ENCODE data around the gene SDK1. TPM values are rescaled to one million over a fixed set of nuclear protein-coding genes. Genes with fewer than 3 reads are reported as not detected.
"Not testable (repeated sequence)": the region's sequence is repeated elsewhere in the genome, so short reads cannot be mapped to it uniquely, and the experiment has no call there.

The SDK1 gene
- total RNA-seq, 1 experiment from 2014 or later = 1.7 TPM

GRCh38 chr7:4203626-4204512 is 902.8 kb downstream of the SDK1 start:
- DNase-seq (ENCODE audit: extremely low read depth, low read depth) = no peak

- DNase-seq (ENCODE audit: extremely low read depth, low read depth) = no peak
Observed at GRCh38 chr7:4204513-4205165, 903.6 kb downstream of the SDK1 start.

- no peak for DNase-seq (ENCODE audit: extremely low read depth, low read depth)
Observed at GRCh38 chr7:4205828-4206227, 904.8 kb downstream of the SDK1 start.

GRCh38 chr7:4207011-4207410 is 906.0 kb downstream of the SDK1 start:
- no peak for DNase-seq (ENCODE audit: extremely low read depth, low read depth)

GRCh38 chr7:4208086-4208485 is 907.0 kb downstream of the SDK1 start:
- DNase-seq (ENCODE audit: extremely low read depth, low read depth) = no peak

- no peak for DNase-seq (ENCODE audit: extremely low read depth, low read depth)
Observed at GRCh38 chr7:4208586-4208985, 907.5 kb downstream of the SDK1 start.

GRCh38 chr7:4209126-4209525 is 908.1 kb downstream of the SDK1 start:
- no peak for DNase-seq (ENCODE audit: extremely low read depth, low read depth)

- no peak for DNase-seq (ENCODE audit: extremely low read depth, low read depth)
Observed at GRCh38 chr7:4209966-4210365, 908.9 kb downstream of the SDK1 start.

GRCh38 chr7:4210821-4211220 is 909.8 kb downstream of the SDK1 start:
- DNase-seq (ENCODE audit: extremely low read depth, low read depth) = no peak

- no peak for DNase-seq (ENCODE audit: extremely low read depth, low read depth)
Observed at GRCh38 chr7:4211261-4211660, 910.2 kb downstream of the SDK1 start.

GRCh38 chr7:4212376-4212775 is 911.3 kb downstream of the SDK1 start:
- no peak for DNase-seq (ENCODE audit: extremely low read depth, low read depth)

- DNase-seq (ENCODE audit: extremely low read depth, low read depth) = no peak
Observed at GRCh38 chr7:4214291-4215155, 913.5 kb downstream of the SDK1 start.

GRCh38 chr7:4215176-4215720 is 914.2 kb downstream of the SDK1 start:
- DNase-seq (ENCODE audit: extremely low read depth, low read depth) = no peak

GRCh38 chr7:4216016-4216415 is 915.0 kb downstream of the SDK1 start:
- DNase-seq (ENCODE audit: extremely low read depth, low read depth) = no peak

GRCh38 chr7:4217126-4217660 is 916.1 kb downstream of the SDK1 start:
- not testable (repeated sequence) for DNase-seq (ENCODE audit: extremely low read depth, low read depth)

- DNase-seq (ENCODE audit: extremely low read depth, low read depth) = no peak
Observed at GRCh38 chr7:4218481-4218880, 917.4 kb downstream of the SDK1 start.

- no peak for DNase-seq (ENCODE audit: extremely low read depth, low read depth)
Observed at GRCh38 chr7:4220011-4220410, 919.0 kb downstream of the SDK1 start.

GRCh38 chr7:4221043-4221442 is 920.0 kb downstream of the SDK1 start:
- DNase-seq (ENCODE audit: extremely low read depth, low read depth) = no peak

GRCh38 chr7:4222676-4223075 is 921.6 kb downstream of the SDK1 start:
- DNase-seq (ENCODE audit: extremely low read depth, low read depth) = no peak

- no peak for DNase-seq (ENCODE audit: extremely low read depth, low read depth)
Observed at GRCh38 chr7:4225361-4225771, 924.3 kb downstream of the SDK1 start.

All from NCI-H460 (cell line).